BJ (cell line): ENCODE measurements around the gene AURKB. TPM values are rescaled to one million over a fixed set of nuclear protein-coding genes. Genes with fewer than 3 reads are reported as not detected.
"Not testable (repeated sequence)": the region's sequence is repeated elsewhere in the genome, so short reads cannot be mapped to it uniquely, and the experiment has no call there.

Experiments
- CTCF ChIA-PET: fragments of 350-600 bp; formaldehyde crosslinking; extraction: SDS; loops from one replicate; lab custom pipeline; 2021; ENCODE audit warnings: antibody characterized with exemption, inconsistent platforms; lab: Yijun Ruan, JAX
- POLR2A ChIA-PET: fragments of 300-600 bp; sonication (Branson Sonifier 250); formaldehyde crosslinking; extraction: SDS; loops from one replicate; lab custom pipeline; 2021; ENCODE audit warnings: antibody characterized with exemption; lab: Charles Lee
- DNase-seq: peaks from one replicate; pipeline ENCODE4 v3.0.0-alpha.2; 2011; ENCODE audit warnings: low read depth
- H3K27me3 ChIP-seq: 2 replicates; pipeline ENCODE4 v1.6.0; 2011; ENCODE audit warnings: low read length; ENCODE audit not compliant: control insufficient read depth, insufficient read depth
- H3K36me3 ChIP-seq: 2 replicates; pipeline ENCODE4 v1.5.1; 2011; ENCODE audit warnings: low read length; ENCODE audit not compliant: control insufficient read depth, insufficient read depth
- H3K4me3 ChIP-seq: 2 replicates; pipeline ENCODE4 v1.5.1; 2011; ENCODE audit warnings: low read depth, mild to moderate bottlenecking, control low read depth, low read length
- CTCF ChIP-seq: IDR thresholded peaks from 2 replicates; pipeline ENCODE4 v1.5.1; 2011; ENCODE audit warnings: low read depth, mild to moderate bottlenecking, control low read depth, inconsistent platforms, low read length, moderate library complexity; ENCODE audit not compliant: insufficient read depth
- polyA plus RNA-seq: library from polyadenylated mRNA; depleted of rRNA; stranded (reverse); fragments of >200 nt; gene quantifications from 2 replicates; pipeline ENCODE4 v1.2.3, GENCODE V29; 2011

AURKB gene
- polyA plus RNA-seq, 1 experiment, result 26.1 TPM

GRCh38 chr17:8173056-8173870, 37.1 kb downstream of the AURKB start:
- no peaks in the 10 kb centered on the region for H3K36me3 ChIP-seq
- CTCF ChIA-PET, result interaction anchor here (0.9 to 1.3 kb wide), 4 partner anchors 10 to 485 kb away, joined by 3 to 5 read pairs (median 3); partner anchors contain the start of genes VAMP2 and WRAP53
- peak; percentile 81 for DNase-seq
- no peak for TF ChIP-seq CTCF
- peak overlapping the region; percentile 50 for H3K4me3 ChIP-seq
- POLR2A ChIA-PET, result interaction anchor here (0.5 to 1.2 kb wide), 8 partner anchors 10 to 694 kb away, joined by 3 to 10 read pairs (median 4); partner anchors contain the start of genes BORCS6 and ZBTB4
- no peaks in the 10 kb centered on the region for H3K27me3 ChIP-seq

DNA sequence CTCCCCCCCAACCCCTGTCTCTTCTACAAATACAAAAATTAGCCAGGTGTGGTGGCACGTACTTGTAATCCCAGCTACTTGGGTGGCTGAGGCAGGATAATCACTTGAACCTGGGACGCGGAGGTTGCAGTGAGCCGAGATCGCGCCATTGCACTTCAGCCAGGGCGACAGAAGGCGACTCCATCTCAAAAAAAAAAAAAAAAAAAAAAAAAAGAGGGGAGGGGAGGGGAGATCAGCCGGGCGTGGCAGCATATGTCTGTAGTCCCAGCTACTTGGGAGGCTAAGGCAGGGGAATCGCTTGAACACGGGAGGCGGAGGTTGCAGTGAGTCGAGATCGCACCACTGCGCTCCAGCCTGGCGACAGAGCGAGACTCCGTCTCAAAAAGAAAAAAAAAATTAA, 40.2 kb downstream of the AURKB start:
- H3K27me3 ChIP-seq, CTCF ChIA-PET, H3K36me3 ChIP-seq, POLR2A ChIA-PET, H3K4me3 ChIP-seq, DNase-seq: not testable (repeated sequence)

DNA sequence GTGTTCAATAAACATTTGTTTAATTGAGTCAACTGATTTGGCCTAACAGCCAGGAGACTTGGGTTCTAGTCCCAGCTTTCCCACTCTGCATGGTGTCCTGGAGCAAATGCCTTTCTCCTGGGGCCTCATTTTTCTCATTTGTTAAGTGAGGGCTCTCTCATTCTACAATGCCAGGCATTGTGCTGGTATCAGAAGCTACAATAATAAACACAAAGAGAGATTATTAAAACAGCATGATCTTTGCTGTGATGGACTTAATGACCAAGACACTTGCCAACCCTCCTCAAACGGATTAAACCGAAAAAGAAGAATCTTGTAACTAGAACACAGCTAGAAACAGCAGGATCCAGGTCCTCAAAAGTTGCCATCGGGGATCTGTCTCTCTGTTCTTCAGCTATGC, 42.8 kb downstream of the AURKB start:
- TF ChIP-seq CTCF, result no peak
- H3K27me3 ChIP-seq, result no peaks in the 10 kb centered on the region
- DNase-seq, result no peak
- no peaks in the 10 kb centered on the region for H3K36me3 ChIP-seq
- ChIA-PET CTCF (no interaction called here), POLR2A (no interaction called here)
- no peak overlapping the region for H3K4me3 ChIP-seq

- TF ChIP-seq CTCF, result no peak
- POLR2A ChIA-PET, result no interaction called here
- CTCF ChIA-PET, result no interaction called here
- Histone ChIP-seq H3K27me3 (no peaks in the 10 kb centered on the region), H3K4me3 (no peak overlapping the region), H3K36me3 (no peaks in the 10 kb centered on the region)
- DNase-seq, result no peak
These were observed 43.6 kb downstream of the AURKB start for GRCh38 chr17:8166731-8167130.

- Histone ChIP-seq H3K36me3 (peaks cover 6% of the 10 kb centered on the region), H3K27me3 (no peaks in the 10 kb centered on the region), H3K4me3 (no peak overlapping the region)
- POLR2A ChIA-PET, result no interaction called here
- CTCF ChIA-PET, result interaction anchor here (0.7 to 1.1 kb wide), 2 partner anchors 11 to 46 kb away, joined by 3 to 6 read pairs; partner anchors contain the start of genes ALOXE3 and TMEM107
- DNase-seq, result no peak
- TF ChIP-seq CTCF, result no peak
These were observed 45.6 kb downstream of the AURKB start for GRCh38 chr17:8164815-8165131.
